ENCODE results near the gene GIMAP5. TPM values are rescaled to one million over a fixed set of nuclear protein-coding genes. Genes with fewer than 3 reads are reported as not detected.

Gene GIMAP5
- total and polyA plus RNA-seq, 3 experiments from 2014 or later: 63.9 to 475 (median 70.4) TPM

- ChIA-PET CTCF (interaction anchor here (1.0 to 3.6 kb wide), 3 partner anchors 12 to 283 kb away, joined by 5 to 17 read pairs (median 12); partner anchors contain the start of gene GIMAP5), POLR2A (interaction anchor here (0.5 to 2.9 kb wide), 4 partner anchors 10 to 308 kb away, joined by 3 to 27 read pairs (median 3); no protein-coding TSS in a partner anchor)
- Mint-ChIP-seq H3K27ac (peak overlapping the region in 7 of 8 donors; percentile 78 to 97 (median 82)), H3K27me3 (peaks cover 0 to 3% of the 10 kb centered on the region in 2 donors), H3K4me3 (peak overlapping the region in 1 of 7 donors; percentile 32), H3K9me3 (peaks cover 0 to 2% (median 0%) of the 10 kb centered on the region in 5 donors), H3K36me3 (peaks cover 0 to 1% (median 0%) of the 10 kb centered on the region in 3 donors), H3K4me1 (peaks cover 73 to 89% (median 89%) of the 10 kb centered on the region in 3 donors)
- no peak for DNase-seq
- H3K36me3 ChIP-seq (ENCODE audit: insufficient read depth, low read length): no peaks in the 10 kb centered on the region
- H3K9me3 ChIP-seq (ENCODE audit: low read length): no peaks in the 10 kb centered on the region
- H3K27ac ChIP-seq (ENCODE audit: low read depth, low read length): no peak overlapping the region
- peaks cover 87% of the 10 kb centered on the region for H3K4me1 ChIP-seq (ENCODE audit: insufficient read depth, low read length)
- H3K27me3 ChIP-seq (ENCODE audit: insufficient read depth, low read length, poor library complexity, severe bottlenecking): no peaks in the 10 kb centered on the region
- no peak overlapping the region for H3K4me3 ChIP-seq (ENCODE audit: low read length)
Observed at GRCh38 chr7:150753239-150753638, 16.0 kb downstream of the GIMAP5 start.

- peaks cover 0 to 2% (median 0%) of the 10 kb centered on the region in 5 donors for H3K9me3 Mint-ChIP-seq
- Histone ChIP-seq H3K9me3 (ENCODE audit: low read length) (no peaks in the 10 kb centered on the region), H3K36me3 (ENCODE audit: insufficient read depth, low read length) (no peaks in the 10 kb centered on the region), H3K27me3 (ENCODE audit: insufficient read depth, low read length, poor library complexity, severe bottlenecking) (no peaks in the 10 kb centered on the region), H3K27ac (ENCODE audit: low read depth, low read length) (no peak overlapping the region), H3K4me1 (ENCODE audit: insufficient read depth, low read length) (peaks cover 79% of the 10 kb centered on the region), H3K4me3 (ENCODE audit: low read length) (peak overlapping the region; percentile 15)
- H3K27ac Mint-ChIP-seq: peak overlapping the region; percentile 75 to 97 (median 88)
- ChIA-PET CTCF (interaction anchor here (0.7 to 3.9 kb wide), 6 partner anchors 12 to 304 kb away, joined by 3 to 60 read pairs (median 12); partner anchors contain the start of genes GIMAP5 and GIMAP8), POLR2A (interaction anchor here (0.5 to 2.9 kb wide), 6 partner anchors 11 to 309 kb away, joined by 3 to 27 read pairs (median 4); partner anchors contain the start of genes GIMAP1 and GIMAP7)
- DNase-seq: no peak
- peaks cover 65 to 82% (median 81%) of the 10 kb centered on the region in 3 donors for H3K4me1 Mint-ChIP-seq
- H3K36me3 Mint-ChIP-seq: peaks cover 0 to 1% (median 0%) of the 10 kb centered on the region in 3 donors
- H3K4me3 Mint-ChIP-seq: peak overlapping the region in 6 of 7 donors; percentile 33 to 66 (median 54)
- peaks cover 0 to 3% of the 10 kb centered on the region in 2 donors for H3K27me3 Mint-ChIP-seq
Observed at GRCh38 chr7:150753826-150754603, 16.8 kb downstream of the GIMAP5 start.

GRCh38 chr7:150754951-150755350, 17.7 kb downstream of the GIMAP5 start:
- Histone ChIP-seq H3K9me3 (ENCODE audit: low read length) (no peaks in the 10 kb centered on the region), H3K27ac (ENCODE audit: low read depth, low read length) (peak overlapping the region; percentile 25), H3K36me3 (ENCODE audit: insufficient read depth, low read length) (no peaks in the 10 kb centered on the region), H3K27me3 (ENCODE audit: insufficient read depth, low read length, poor library complexity, severe bottlenecking) (no peaks in the 10 kb centered on the region), H3K4me1 (ENCODE audit: insufficient read depth, low read length) (peaks cover 70% of the 10 kb centered on the region), H3K4me3 (ENCODE audit: low read length) (peak overlapping the region; percentile 10)
- H3K9me3 Mint-ChIP-seq: peaks cover 0 to 4% (median 0%) of the 10 kb centered on the region in 5 donors
- no peak for DNase-seq
- peaks cover 56 to 72% (median 72%) of the 10 kb centered on the region in 3 donors for H3K4me1 Mint-ChIP-seq
- peaks cover 0 to 1% (median 0%) of the 10 kb centered on the region in 3 donors for H3K36me3 Mint-ChIP-seq
- peak overlapping the region; percentile 86 to 99 (median 96) for H3K27ac Mint-ChIP-seq
- POLR2A ChIA-PET: interaction anchor here (0.6 to 2.9 kb wide), 17 partner anchors 9 to 349 kb away, joined by 3 to 27 read pairs (median 6); partner anchors contain the start of genes GIMAP1, GIMAP4, GIMAP6 and GIMAP7
- peaks cover 0 to 3% of the 10 kb centered on the region in 2 donors for H3K27me3 Mint-ChIP-seq
- CTCF ChIA-PET: interaction anchor here (0.7 to 3.9 kb wide), 32 partner anchors 8 to 333 kb away, joined by 3 to 60 read pairs (median 4); partner anchors contain the start of genes GIMAP2, GIMAP4, GIMAP5 and GIMAP6
- H3K4me3 Mint-ChIP-seq: peak overlapping the region; percentile 74 to 91 (median 78)

- Histone ChIP-seq H3K27ac (ENCODE audit: low read depth, low read length) (peak overlapping the region; percentile 25), H3K9me3 (ENCODE audit: low read length) (no peaks in the 10 kb centered on the region), H3K4me3 (ENCODE audit: low read length) (peak overlapping the region; percentile 10), H3K4me1 (ENCODE audit: insufficient read depth, low read length) (peaks cover 66% of the 10 kb centered on the region), H3K36me3 (ENCODE audit: insufficient read depth, low read length) (no peaks in the 10 kb centered on the region), H3K27me3 (ENCODE audit: insufficient read depth, low read length, poor library complexity, severe bottlenecking) (no peaks in the 10 kb centered on the region)
- ChIA-PET CTCF (interaction anchor here (0.7 to 3.9 kb wide), 33 partner anchors 9 to 351 kb away, joined by 3 to 60 read pairs (median 4); partner anchors contain the start of genes GIMAP2, GIMAP4, GIMAP5 and GIMAP6), POLR2A (interaction anchor here (0.6 to 2.9 kb wide), 23 partner anchors 8 to 349 kb away, joined by 3 to 27 read pairs (median 4); partner anchors contain the start of genes GIMAP1, GIMAP4, GIMAP6 and GIMAP7)
- DNase-seq: peak; percentile 51 to 88 (median 81)
- Mint-ChIP-seq H3K4me3 (peak overlapping the region; percentile 74 to 91 (median 78)), H3K9me3 (peaks cover 0 to 4% (median 0%) of the 10 kb centered on the region in 5 donors), H3K4me1 (peaks cover 50 to 66% (median 66%) of the 10 kb centered on the region in 3 donors), H3K27me3 (peaks cover 0 to 3% of the 10 kb centered on the region in 2 donors), H3K36me3 (peaks cover 0 to 1% (median 0%) of the 10 kb centered on the region in 3 donors), H3K27ac (peak overlapping the region; percentile 86 to 99 (median 96))
Observed at GRCh38 chr7:150755473-150756099, 18.4 kb downstream of the GIMAP5 start.

- Histone ChIP-seq H3K27ac (ENCODE audit: low read depth, low read length) (peak overlapping the region; percentile 25), H3K4me3 (ENCODE audit: low read length) (peak overlapping the region; percentile 10), H3K4me1 (ENCODE audit: insufficient read depth, low read length) (peaks cover 60% of the 10 kb centered on the region), H3K9me3 (ENCODE audit: low read length) (no peaks in the 10 kb centered on the region), H3K36me3 (ENCODE audit: insufficient read depth, low read length) (no peaks in the 10 kb centered on the region), H3K27me3 (ENCODE audit: insufficient read depth, low read length, poor library complexity, severe bottlenecking) (no peaks in the 10 kb centered on the region)
- Mint-ChIP-seq H3K4me3 (peak overlapping the region in 6 of 7 donors; percentile 60 to 91 (median 78)), H3K9me3 (peaks cover 0 to 5% (median 0%) of the 10 kb centered on the region in 5 donors), H3K36me3 (peaks cover 0 to 1% (median under 1%) of the 10 kb centered on the region in 3 donors), H3K27me3 (peaks cover 0 to 3% of the 10 kb centered on the region in 2 donors), H3K27ac (peak overlapping the region; percentile 86 to 99 (median 96)), H3K4me1 (peaks cover 45 to 60% (median 60%) of the 10 kb centered on the region in 3 donors)
- ChIA-PET POLR2A (interaction anchor here (0.6 to 2.9 kb wide), 20 partner anchors 9 to 400 kb away, joined by 3 to 27 read pairs (median 4); partner anchors contain the start of genes GIMAP1, GIMAP4, GIMAP6 and GIMAP7), CTCF (interaction anchor here (0.8 to 3.9 kb wide), 27 partner anchors 10 to 352 kb away, joined by 3 to 60 read pairs (median 6); partner anchors contain the start of genes GIMAP2, GIMAP4, GIMAP5 and GIMAP6)
- DNase-seq: peak in 1 of 5 donors; percentile 49
Observed at GRCh38 chr7:150756166-150756565, 18.9 kb downstream of the GIMAP5 start.

GRCh38 chr7:150756858-150757257, 19.6 kb downstream of the GIMAP5 start:
- Mint-ChIP-seq H3K36me3 (peaks cover 2 to 8% (median 3%) of the 10 kb centered on the region in 3 donors), H3K9me3 (peaks cover 0 to 9% (median 4%) of the 10 kb centered on the region in 5 donors), H3K27me3 (peaks cover 0 to 3% of the 10 kb centered on the region in 2 donors), H3K4me3 (peak overlapping the region in 6 of 7 donors; percentile 60 to 80 (median 76)), H3K4me1 (peaks cover 41 to 54% (median 54%) of the 10 kb centered on the region in 3 donors), H3K27ac (peak overlapping the region; percentile 86 to 99 (median 96))
- CTCF ChIA-PET: interaction anchor here (0.6 to 3.9 kb wide), 16 partner anchors 15 to 352 kb away, joined by 3 to 60 read pairs (median 4); partner anchors contain the start of genes GIMAP4, GIMAP7 and GIMAP8
- H3K27ac ChIP-seq (ENCODE audit: low read depth, low read length): no peak overlapping the region
- H3K27me3 ChIP-seq (ENCODE audit: insufficient read depth, low read length, poor library complexity, severe bottlenecking): no peaks in the 10 kb centered on the region
- peak in 2 of 5 donors; percentile 54 to 68 for DNase-seq
- no peaks in the 10 kb centered on the region for H3K9me3 ChIP-seq (ENCODE audit: low read length)
- POLR2A ChIA-PET: no interaction called here
- no peaks in the 10 kb centered on the region for H3K36me3 ChIP-seq (ENCODE audit: insufficient read depth, low read length)
- H3K4me1 ChIP-seq (ENCODE audit: insufficient read depth, low read length): peaks cover 53% of the 10 kb centered on the region
- H3K4me3 ChIP-seq (ENCODE audit: low read length): no peak overlapping the region

GRCh38 chr7:150759479-150759878, 22.3 kb downstream of the GIMAP5 start:
- no peaks in the 10 kb centered on the region for H3K9me3 ChIP-seq (ENCODE audit: low read length)
- no peak overlapping the region for H3K4me3 ChIP-seq (ENCODE audit: low read length)
- POLR2A ChIA-PET: interaction anchor here (1.0 kb wide), 1 partner anchor 311 kb away, joined by 3 read pairs; no protein-coding TSS in a partner anchor
- Mint-ChIP-seq H3K4me1 (peaks cover 26 to 30% (median 29%) of the 10 kb centered on the region in 3 donors), H3K9me3 (peaks cover 0 to 11% (median 4%) of the 10 kb centered on the region in 5 donors), H3K27me3 (peaks cover 0 to 3% of the 10 kb centered on the region in 2 donors), H3K27ac (no peak overlapping the region), H3K36me3 (peaks cover 3 to 9% (median 3%) of the 10 kb centered on the region in 3 donors), H3K4me3 (no peak overlapping the region)
- no peak overlapping the region for H3K27ac ChIP-seq (ENCODE audit: low read depth, low read length)
- H3K4me1 ChIP-seq (ENCODE audit: insufficient read depth, low read length): peaks cover 27% of the 10 kb centered on the region
- no peaks in the 10 kb centered on the region for H3K27me3 ChIP-seq (ENCODE audit: insufficient read depth, low read length, poor library complexity, severe bottlenecking)
- no peaks in the 10 kb centered on the region for H3K36me3 ChIP-seq (ENCODE audit: insufficient read depth, low read length)
- CTCF ChIA-PET: interaction anchor here (1.1 to 2.3 kb wide), 2 partner anchors 192 to 310 kb away, joined by 3 to 10 read pairs; no protein-coding TSS in a partner anchor
- no peak for DNase-seq

Data from CD8-positive, alpha-beta memory T cell (primary cell).